Stomach (tissue), 9 donors: ENCODE results near the gene GBP1. TPM values are rescaled to one million over a fixed set of nuclear protein-coding genes. Genes with fewer than 3 reads are reported as not detected.

Source experiments
- DNase-seq, 2 donors: peaks; one replicate each; pipeline versions ENCODE4 v3.0.0 to v3.0.0-alpha.2; 2013 to 2019
- H3K27ac ChIP-seq, 5 donors: fragments of 200-600 bp in 4 of 5; sonication (generic) in 4 of 5; one replicate each; pipeline ENCODE4 v1.5.1; 2013 to 2019; ENCODE audit warnings: mild to moderate bottlenecking in 1 of 5, moderate library complexity in 1 of 5
- H3K27me3 ChIP-seq, 3 donors: fragments of 200-600 bp; sonication (generic); one replicate each; pipeline ENCODE4 v1.5.1; 2017 to 2019; ENCODE audit warnings: mixed run types in 1 of 3
- H3K36me3 ChIP-seq, 4 donors: fragments of 200-600 bp; sonication (generic); 1 replicate in 3 of 4; 2 replicates in 1 of 4; pipeline ENCODE4 v1.5.1; 2016 to 2019
- H3K4me1 ChIP-seq, 4 donors: fragments of 200-600 bp; sonication (generic); one replicate each; pipeline ENCODE4 v1.5.1; 2016 to 2019
- H3K4me3 ChIP-seq, 4 donors: fragments of 200-600 bp; sonication (generic) in 3 of 4; one replicate each; pipeline ENCODE4 v1.5.1; 2016 to 2019; ENCODE audit warnings: mild to moderate bottlenecking in 1 of 4
- H3K9me3 ChIP-seq, 4 donors: fragments of 200-600 bp; sonication (generic); one replicate each; pipeline ENCODE4 v1.5.1; 2016 to 2019
- CTCF ChIP-seq, 7 experiments: fragments of 450-650 bp in 4 of 7; fragments of 200-600 bp in 3 of 7; sonication (generic) in 3 of 7; IDR thresholded peaks; one replicate each; pipeline ENCODE4 v1.5.1; 2016 to 2019; ENCODE audit warnings: antibody characterized with exemption in 7 of 7, control low read depth in 2 of 7, mild to moderate bottlenecking in 1 of 7
- EP300 ChIP-seq: sonication (generic); formaldehyde crosslinking; IDR thresholded peaks from one replicate; pipeline ENCODE4 v1.6.1; 2017; ENCODE audit warnings: antibody characterized with exemption
- POLR2A ChIP-seq, 4 donors: fragments of 450-650 bp; IDR thresholded peaks; one replicate each; pipeline ENCODE4 v1.6.1; 2016; ENCODE audit warnings: antibody characterized with exemption in 4 of 4, control low read depth in 2 of 4, mild to moderate bottlenecking in 1 of 4, moderate library complexity in 1 of 4
- POLR2AphosphoS5 ChIP-seq, 3 donors: sonication (generic); formaldehyde crosslinking; IDR thresholded peaks; one replicate each; pipeline ENCODE4 v1.6.1; 2016; ENCODE audit warnings: antibody characterized with exemption in 3 of 3
- WGBS, 5 donors: extraction: QIAGEN DNeasy Blood & Tissue Kit in 3 of 5; methylation state at CpG; one replicate each; pipeline versions ENCODE4 v1.1.5 to v1.1.7; 2013 to 2018; 5-methylcytosine and 5-hydroxymethylcytosine counted together
- intact Hi-C: fragments of 100-400 bp; cut with DNase I; formaldehyde crosslinking; loops from one replicate; pipeline ENCODE4 v1.15.1; 2023; ENCODE audit warnings: low total_unique reads
- polyA plus RNA-seq, 3 donors: library from polyadenylated mRNA; stranded (reverse); fragments of 200-250 nt; gene quantifications; one replicate each; pipeline ENCODE4 v1.2.3, GENCODE V29; 2013
- total RNA-seq, 5 donors: library from RNA; depleted of rRNA; stranded (reverse); fragments of >200 nt; gene quantifications; one replicate each; pipeline versions ENCODE4 v1.1.0 to v1.2.3, GENCODE V29; 2014 to 2016
- donor health status: healthy with polysubstance abuse.
- donor health status: Bipolar disorder and iron deficiency.
- donor health status: healthy.

Gene GBP1
- total and polyA plus RNA-seq, 8 donors: 5.9 to 43.5 (median 22.8) TPM

- DNase-seq: no peak
- WGBS, 5 donors: 85 to 94% (median 90%) methylated on average over 2 of the region's 2 CpGs
- peaks cover 30 to 55% (median 54%) of the 10 kb centered on the region in 4 donors for H3K36me3 ChIP-seq
- intact Hi-C loops: no loop called here
- H3K27ac ChIP-seq: no peak overlapping the region
- no peaks in the 10 kb centered on the region for H3K27me3 ChIP-seq
- TF ChIP-seq POLR2AphosphoS5 (IDR thresholded peaks at IDR 0.05): no peak
- TF ChIP-seq EP300: no peak
- TF ChIP-seq CTCF (IDR thresholded peaks at IDR 0.05): no peak
- no peak for TF ChIP-seq POLR2A (IDR thresholded peaks at IDR 0.05)
- no peak overlapping the region for H3K4me3 ChIP-seq
- H3K4me1 ChIP-seq: no peaks in the 10 kb centered on the region
- H3K9me3 ChIP-seq: peaks cover 0 to 3% (median 0%) of the 10 kb centered on the region in 4 donors
Observed at GRCh38 chr1:89104147-89104546, 39.1 kb upstream of the GBP1 start.

GRCh38 chr1:89102021-89102420 is 37.0 kb upstream of the GBP1 start:
- Histone ChIP-seq H3K27ac (no peak overlapping the region), H3K4me3 (no peak overlapping the region), H3K9me3 (peaks cover 0 to 3% (median 0%) of the 10 kb centered on the region in 4 donors), H3K27me3 (no peaks in the 10 kb centered on the region), H3K36me3 (peaks cover 15 to 34% (median 33%) of the 10 kb centered on the region in 4 donors), H3K4me1 (no peaks in the 10 kb centered on the region)
- no peak for TF ChIP-seq CTCF (IDR thresholded peaks at IDR 0.05)
- no peak for TF ChIP-seq EP300
- TF ChIP-seq POLR2AphosphoS5 (IDR thresholded peaks at IDR 0.05): no peak
- no peak for DNase-seq
- intact Hi-C loops: no loop called here

- TF ChIP-seq CTCF (IDR thresholded peaks at IDR 0.05) (no peak), POLR2A (IDR thresholded peaks at IDR 0.05) (no peak), POLR2AphosphoS5 (IDR thresholded peaks at IDR 0.05) (no peak), EP300 (no peak)
- H3K27ac ChIP-seq: no peak overlapping the region
- no peak overlapping the region for H3K4me3 ChIP-seq
- intact Hi-C loops: no loop called here
- H3K4me1 ChIP-seq: no peaks in the 10 kb centered on the region
- DNase-seq: no peak
- H3K36me3 ChIP-seq: peaks cover 4 to 17% (median 17%) of the 10 kb centered on the region in 4 donors
- H3K9me3 ChIP-seq: peaks cover 0 to 8% (median 2%) of the 10 kb centered on the region in 4 donors
- H3K27me3 ChIP-seq: no peaks in the 10 kb centered on the region
- 83 to 99% (median 93%) methylated on average over 3 of the region's 3 CpGs for whole genome bisulfite sequencing, 5 donors
Observed at GRCh38 chr1:89100412-89100811, 35.4 kb upstream of the GBP1 start.

- H3K4me3 ChIP-seq: no peak overlapping the region
- H3K36me3 ChIP-seq: peaks cover 0 to 2% (median 2%) of the 10 kb centered on the region in 4 donors
- no peak for TF ChIP-seq POLR2A (IDR thresholded peaks at IDR 0.05)
- TF ChIP-seq CTCF (IDR thresholded peaks at IDR 0.05): no peak
- no peak for TF ChIP-seq EP300
- TF ChIP-seq POLR2AphosphoS5 (IDR thresholded peaks at IDR 0.05): no peak
- intact Hi-C loops: no loop called here
- H3K9me3 ChIP-seq: peaks cover 0 to 5% (median 2%) of the 10 kb centered on the region in 4 donors
- no peaks in the 10 kb centered on the region for H3K4me1 ChIP-seq
- no peak for DNase-seq
- no peaks in the 10 kb centered on the region for H3K27me3 ChIP-seq
- WGBS, 5 donors: 56 to 78% (median 69%) methylated on average over 3 of the region's 3 CpGs
- no peak overlapping the region for H3K27ac ChIP-seq
Observed at GRCh38 chr1:89098857-89099256, 33.8 kb upstream of the GBP1 start.
